Cardiac fibroblast (primary cell): ENCODE results near the gene HIPK4.

Experiments used
- DNase-seq, 2 donors: peaks; one replicate each; pipeline versions ENCODE4 v3.0.0 to v3.0.0-alpha.2; 2010; ENCODE audit warnings: low read depth in 2 of 2
- H3K4me3 ChIP-seq, 2 donors: replicated peaks in 1 of 2; 1 replicate in 1 of 2; 2 replicates in 1 of 2; pipeline ENCODE4 v1.5.1; 2011; ENCODE audit warnings: low read depth in 2 of 2, low read length in 2 of 2, mild to moderate bottlenecking in 2 of 2, moderate library complexity in 1 of 2
- CTCF ChIP-seq: IDR thresholded peaks from one replicate; pipeline ENCODE4 v1.5.1; 2011; ENCODE audit warnings: low read depth, mild to moderate bottlenecking, low read length, inconsistent platforms

Gene HIPK4

GRCh38 chr19:40362160-40362559 is 27.8 kb downstream of the HIPK4 start:
- H3K4me3 ChIP-seq = no peak overlapping the region

DNA sequence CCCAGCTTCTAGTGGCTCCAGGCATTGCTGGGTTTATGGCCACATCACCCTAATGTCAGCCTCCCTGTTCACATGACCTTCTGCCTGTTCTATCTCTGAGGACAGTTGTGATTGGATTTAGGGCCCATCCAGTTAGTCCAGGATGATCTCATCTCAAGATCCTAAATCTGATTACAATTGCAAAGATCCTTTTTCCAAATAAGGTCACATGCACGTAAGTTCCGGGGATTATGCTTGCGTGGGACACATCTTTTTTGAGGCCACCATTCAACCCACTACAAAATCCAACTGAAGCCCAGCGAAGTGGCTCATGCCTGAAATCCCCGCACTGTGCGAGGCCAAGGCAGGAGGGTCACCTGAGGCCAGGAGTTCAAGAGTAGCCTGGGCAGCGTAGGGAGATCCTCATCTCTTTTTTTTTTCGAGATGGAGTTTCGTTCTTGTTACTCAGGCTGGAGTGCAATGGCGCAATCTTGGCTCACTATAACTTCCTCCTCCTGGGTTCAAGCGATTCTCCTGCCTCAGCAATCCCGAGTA is 29.2 kb downstream of the HIPK4 start:
- H3K4me3 ChIP-seq = no peak overlapping the region
- DNase-seq = no peak
- no peak for TF ChIP-seq CTCF

More at GRCh38 chr19:40362160-40362559, 27.8 kb downstream of the HIPK4 start:
- no peak for DNase-seq
- no peak for TF ChIP-seq CTCF

DNA sequence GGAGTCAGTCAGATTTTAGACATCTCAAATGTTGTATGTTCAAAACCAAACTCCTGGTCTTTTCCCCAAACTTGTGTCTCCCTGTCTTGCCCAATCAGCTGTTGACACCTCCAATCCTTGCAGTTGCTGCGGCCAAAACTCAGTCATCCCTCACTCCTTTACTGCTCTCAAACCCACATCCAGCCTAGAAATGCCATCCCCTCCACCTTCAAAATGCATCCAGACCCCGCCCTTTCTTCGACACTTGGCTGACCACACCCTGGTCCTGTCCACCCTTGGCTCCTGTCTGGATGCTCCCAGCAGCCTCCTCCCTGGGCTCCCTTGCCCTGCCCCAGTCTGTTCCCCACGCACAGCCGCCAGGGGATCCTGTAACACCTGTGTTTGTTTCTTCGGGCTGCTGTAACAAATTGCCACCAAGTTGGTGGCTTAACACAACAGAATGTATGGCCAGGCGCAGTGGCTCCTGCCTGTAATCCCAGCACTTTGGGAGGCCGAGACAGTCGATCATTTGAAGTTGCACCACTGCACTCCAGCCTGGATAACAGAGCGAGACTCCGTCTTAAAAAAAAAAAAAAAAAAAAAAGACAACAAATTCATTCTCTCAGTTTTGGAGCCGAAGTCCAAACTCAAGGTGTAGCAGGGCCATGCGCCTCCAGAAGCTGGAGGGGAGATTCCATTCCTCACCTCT is 29.8 kb downstream of the HIPK4 start:
- H3K4me3 ChIP-seq = no peak overlapping the region
- TF ChIP-seq CTCF = no peak
- no peak for DNase-seq

- TF ChIP-seq CTCF = no peak
- no peak overlapping the region for H3K4me3 ChIP-seq
- DNase-seq = no peak
Measured at GRCh38 chr19:40358773-40359172, 31.2 kb downstream of the HIPK4 start.

GRCh38 chr19:40357640-40358039 is 32.3 kb downstream of the HIPK4 start:
- no peak for TF ChIP-seq CTCF
- DNase-seq = peak in 1 of 2 donors; percentile 36

GRCh38 chr19:40356681-40357595 is 33.0 kb downstream of the HIPK4 start:
- no peak overlapping the region for H3K4me3 ChIP-seq
- DNase-seq = peak in 1 of 2 donors; percentile 35
- TF ChIP-seq CTCF = no peak

More at GRCh38 chr19:40357640-40358039, 32.3 kb downstream of the HIPK4 start:
- no peak overlapping the region for H3K4me3 ChIP-seq
